WI38 (cell line): ENCODE data around the gene MAPRE2.

ENCODE experiments used
- H3K4me3 ChIP-seq: 2 replicates; pipeline ENCODE4 v1.5.1; 2011; ENCODE audit warnings: low read depth, mild to moderate bottlenecking, control low read depth, low read length
- CTCF ChIP-seq: IDR thresholded peaks from 2 replicates; pipeline ENCODE4 v1.5.1; 2012; ENCODE audit warnings: low read depth, mild to moderate bottlenecking, control low read depth, low read length

Gene MAPRE2

GRCh38 chr18:35180455-35180854, 139.2 kb downstream of the MAPRE2 start:
- H3K4me3 ChIP-seq: no peak overlapping the region
- no peak for TF ChIP-seq CTCF

GRCh38 chr18:35182151-35182550, 140.9 kb downstream of the MAPRE2 start:
- no peak overlapping the region for H3K4me3 ChIP-seq
- TF ChIP-seq CTCF: no peak

- TF ChIP-seq CTCF: no peak
- no peak overlapping the region for H3K4me3 ChIP-seq
Observed at GRCh38 chr18:35183886-35184285, 142.7 kb downstream of the MAPRE2 start.

GRCh38 chr18:35185771-35186170, 144.6 kb downstream of the MAPRE2 start:
- TF ChIP-seq CTCF: no peak
- H3K4me3 ChIP-seq: no peak overlapping the region

- no peak overlapping the region for H3K4me3 ChIP-seq
- no peak for TF ChIP-seq CTCF
Observed at GRCh38 chr18:35186291-35187034, 145.2 kb downstream of the MAPRE2 start.

GRCh38 chr18:35189510-35189909, 148.3 kb downstream of the MAPRE2 start:
- TF ChIP-seq CTCF: no peak

GRCh38 chr18:35190948-35191697, 149.9 kb downstream of the MAPRE2 start:
- no peak for TF ChIP-seq CTCF
- no peak overlapping the region for H3K4me3 ChIP-seq

More at GRCh38 chr18:35189510-35189909, 148.3 kb downstream of the MAPRE2 start:
- no peak overlapping the region for H3K4me3 ChIP-seq
